Adrenal gland (tissue), 19 donors: Measurements from ENCODE around the gene ZNF560. TPM values are rescaled to one million over a fixed set of nuclear protein-coding genes. Genes with fewer than 3 reads are reported as not detected.
"Not testable (repeated sequence)": the region's sequence is repeated elsewhere in the genome, so short reads cannot be mapped to it uniquely, and the experiment has no call there.

Experiments used
- DNase-seq, 7 donors: peaks; one replicate each; pipeline ENCODE4 v3.0.0-alpha.2; 2019 to 2020
- H3K27ac ChIP-seq, 5 donors: fragments of 200-600 bp; sonication (generic) in 4 of 5; 1 replicate in 3 of 5; 2 replicates in 2 of 5; pipeline versions ENCODE4 v1.5.1 to v1.8.0; 2016 to 2020; ENCODE audit warnings: mild to moderate bottlenecking in 1 of 5
- H3K27me3 ChIP-seq: fragments of 200-600 bp; 2 replicates; pipeline ENCODE4 v1.8.0; 2021
- H3K36me3 ChIP-seq, 2 donors: fragments of 200-600 bp; replicated peaks in 1 of 2; 1 replicate in 1 of 2; 2 replicates in 1 of 2; pipeline versions ENCODE4 v1.5.1 to v1.8.0; 2018 to 2022
- H3K4me1 ChIP-seq, 2 donors: fragments of 200-600 bp; replicated peaks in 1 of 2; 1 replicate in 1 of 2; 2 replicates in 1 of 2; pipeline versions ENCODE4 v1.5.1 to v1.8.0; 2018 to 2021
- H3K4me3 ChIP-seq, 4 donors: fragments of 200-600 bp; sonication (generic) in 3 of 4; one replicate each; pipeline ENCODE4 v1.5.1; 2016 to 2018
- H3K9me3 ChIP-seq, 3 donors: fragments of 200-600 bp; sonication (generic) in 1 of 3; replicated peaks in 1 of 3; 1 replicate in 2 of 3; 2 replicates in 1 of 3; pipeline versions ENCODE4 v1.5.1 to v1.8.0; 2016 to 2021
- POLR2A ChIP-seq, 2 donors: fragments of 450-650 bp; IDR thresholded peaks; one replicate each; pipeline ENCODE4 v1.6.1; 2017; ENCODE audit warnings: antibody characterized with exemption in 2 of 2, mild to moderate bottlenecking in 2 of 2, moderate library complexity in 1 of 2
- WGBS, 4 donors: extraction: QIAGEN DNeasy Blood & Tissue Kit in 2 of 4; methylation state at CpG; one replicate each; pipeline versions ENCODE4 v1.1.5 to v1.1.7; 2013 to 2017; 5-methylcytosine and 5-hydroxymethylcytosine counted together
- intact Hi-C, 2 donors: fragments of 100-400 bp; cut with DNase I; formaldehyde crosslinking; loops; one replicate each; pipeline versions ENCODE4 v1.14.1 to v1.15.0; 2022 to 2023
- long read RNA-seq, 10 donors: library from polyadenylated mRNA in 3 of 10; unstranded in 2 of 10; stranded (forward) in 1 of 10; transcript quantifications; one replicate each; pipeline ENCODE4 v2.0.0 and lab custom pipeline, GENCODE V29; 2021 to 2026
- polyA plus RNA-seq, 3 donors: library from polyadenylated mRNA; stranded (reverse); fragments of 200-250 nt in 2 of 3; fragments of 350-450 nt in 1 of 3; fragmentation: Illumina TruSeq in 1 of 3; extraction: RNeasy Lipid Tissue Mini Kit (QIAGEN cat#74804) in 1 of 3; gene quantifications; one replicate each; pipeline ENCODE4 v1.2.3, GENCODE V29; 2013 to 2014
- total RNA-seq, 9 donors: library from RNA; depleted of rRNA in 4 of 9; stranded (reverse); fragments of >200 nt in 4 of 9; fragments of 120-200 nt in 1 of 9; fragmentation: NEBNext Ultra II Directional in 1 of 9; extraction: Animal tissue kit (Norgen Biotek cat#: 25700) in 1 of 9; gene quantifications; one replicate each; pipeline versions ENCODE4 v1.1.0 to v1.2.4, GENCODE V29; 2013 to 2023
- TF ChIP-seq, protein P1 (sequence below), 6 experiments: fragments of 450-650 bp in 4 of 6; fragments of 200-600 bp in 2 of 6; sonication (generic) in 1 of 6; IDR thresholded peaks; 1 replicate in 5 of 6; 2 replicates in 1 of 6; pipeline versions ENCODE4 v1.5.1 to v1.8.0; 2016 to 2021; ENCODE audit warnings: antibody characterized with exemption in 6 of 6, mild to moderate bottlenecking in 2 of 6, moderate library complexity in 1 of 6
- donor health status: healthy with polysubstance abuse.
- donor health status: Bipolar disorder and iron deficiency.
- donor health status: DM: yes; HTN: yes; CAD: no.
- donor health status: DM: no; HTN: no; CAD: no.
- donor health status: DM: no; HTN: no; CAD: no.
- donor health status: DM: yes; HTN: yes; CAD: no.

The ZNF560 gene
- total RNA-seq (under 1 TPM in 1 of 9 donors, not detected in 8; 0.06 TPM), polyA plus RNA-seq (under 1 TPM in 1 of 3 donors, not detected in 2; 0.17 TPM)
- long read RNA-seq, donor 1 = 0 reads
- long read RNA-seq, donor 2 = 0 reads
- long read RNA-seq, donor 3 = 0 reads
- long read RNA-seq, donor 4 = 0 reads
- long read RNA-seq, donor 5 = 0 reads
- long read RNA-seq, donor 6 = 0 reads
- long read RNA-seq, donor 7 = 0 reads
- long read RNA-seq, donor 8 = 0 reads
- long read RNA-seq, donor 9 = 0 reads
- long read RNA-seq, donor 10 = 0 reads

DNA sequence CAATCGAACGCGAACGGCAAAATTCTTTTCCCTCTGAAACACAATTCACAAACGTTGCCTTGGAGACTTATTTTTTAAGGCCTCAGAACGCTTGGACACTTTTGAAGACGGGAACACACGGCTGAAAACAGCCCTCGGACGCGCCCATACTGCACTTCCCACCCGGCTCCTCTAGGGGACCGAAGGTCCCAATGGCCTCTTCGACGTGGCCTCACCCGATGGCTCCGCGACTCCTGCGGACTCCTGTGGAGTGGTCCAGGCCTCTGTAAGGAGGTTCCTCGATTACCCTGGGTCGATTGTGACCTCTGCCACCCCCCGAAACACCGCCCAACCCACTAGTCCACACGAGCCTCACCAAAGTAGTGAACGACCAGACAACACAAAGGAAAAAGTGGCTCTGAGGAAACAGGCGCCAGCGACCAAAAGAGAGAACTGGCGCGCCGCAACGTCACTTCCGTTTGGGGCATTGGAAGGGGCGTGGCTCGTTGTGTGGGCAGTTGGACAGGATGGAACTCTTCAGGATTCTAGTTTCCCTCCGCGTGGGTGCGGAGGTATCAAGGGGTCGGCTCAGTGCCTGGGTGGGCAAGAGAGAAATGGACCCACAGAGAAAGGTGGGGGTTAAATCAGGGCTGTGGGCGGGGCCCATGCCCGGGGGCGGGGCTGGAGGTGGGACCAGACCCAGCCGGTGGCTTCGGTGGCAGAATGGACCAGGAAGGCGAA lies at the start of gene ZNF560:
ZNF560 (minus strand) TSS at position 434 of the 720 bp plus-strand sequence. CDS start 23,303 bp downstream, outside the sequence.
- TF ChIP-seq POLR2A (IDR thresholded peaks at IDR 0.05) = no peak
- TF ChIP-seq, protein P1, sequence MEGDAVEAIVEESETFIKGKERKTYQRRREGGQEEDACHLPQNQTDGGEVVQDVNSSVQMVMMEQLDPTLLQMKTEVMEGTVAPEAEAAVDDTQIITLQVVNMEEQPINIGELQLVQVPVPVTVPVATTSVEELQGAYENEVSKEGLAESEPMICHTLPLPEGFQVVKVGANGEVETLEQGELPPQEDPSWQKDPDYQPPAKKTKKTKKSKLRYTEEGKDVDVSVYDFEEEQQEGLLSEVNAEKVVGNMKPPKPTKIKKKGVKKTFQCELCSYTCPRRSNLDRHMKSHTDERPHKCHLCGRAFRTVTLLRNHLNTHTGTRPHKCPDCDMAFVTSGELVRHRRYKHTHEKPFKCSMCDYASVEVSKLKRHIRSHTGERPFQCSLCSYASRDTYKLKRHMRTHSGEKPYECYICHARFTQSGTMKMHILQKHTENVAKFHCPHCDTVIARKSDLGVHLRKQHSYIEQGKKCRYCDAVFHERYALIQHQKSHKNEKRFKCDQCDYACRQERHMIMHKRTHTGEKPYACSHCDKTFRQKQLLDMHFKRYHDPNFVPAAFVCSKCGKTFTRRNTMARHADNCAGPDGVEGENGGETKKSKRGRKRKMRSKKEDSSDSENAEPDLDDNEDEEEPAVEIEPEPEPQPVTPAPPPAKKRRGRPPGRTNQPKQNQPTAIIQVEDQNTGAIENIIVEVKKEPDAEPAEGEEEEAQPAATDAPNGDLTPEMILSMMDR (IDR thresholded peaks at IDR 0.05) = no peak
- Histone ChIP-seq H3K36me3 (no peaks in the 10 kb centered on the region), H3K4me1 (no peaks in the 10 kb centered on the region), H3K27ac (no peak within 1 kb of the TSS), H3K9me3 (peaks cover 0 to 28% (median 0%) of the 10 kb centered on the region in 3 donors), H3K4me3 (no peak within 1 kb of the TSS), H3K27me3 (no peaks in the 10 kb centered on the region)
- intact Hi-C loops = no loop called here
- WGBS, 4 donors = 1 to 5% (median 3%) methylated on average over 37 to 44 of the region's 44 CpGs
- no peak for DNase-seq

- intact Hi-C loops = no loop called here
- H3K36me3 ChIP-seq = no peaks in the 10 kb centered on the region
- DNase-seq = no peak
- no peak for TF ChIP-seq POLR2A (IDR thresholded peaks at IDR 0.05)
- TF ChIP-seq, protein P1 (IDR thresholded peaks at IDR 0.05) = no peak
- no peaks in the 10 kb centered on the region for H3K9me3 ChIP-seq
- no peaks in the 10 kb centered on the region for H3K27me3 ChIP-seq
- H3K27ac ChIP-seq = no peak overlapping the region
- WGBS, 4 donors = 67 to 91% (median 85%) methylated on average over 1 to 11 of the region's 11 CpGs
- no peaks in the 10 kb centered on the region for H3K4me1 ChIP-seq
- no peak overlapping the region for H3K4me3 ChIP-seq
These were observed 49.5 kb upstream of the ZNF560 start for GRCh38 chr19:9547870-9548269.

GRCh38 chr19:9541281-9541680 lies 42.9 kb upstream of the ZNF560 start:
- WGBS, 4 donors = 60 to 93% (median 93%) methylated on average over 2 to 12 of the region's 12 CpGs; no CpG with 5 or more reads in 1 of the 4 donors
- not testable (repeated sequence) for DNase-seq

DNA sequence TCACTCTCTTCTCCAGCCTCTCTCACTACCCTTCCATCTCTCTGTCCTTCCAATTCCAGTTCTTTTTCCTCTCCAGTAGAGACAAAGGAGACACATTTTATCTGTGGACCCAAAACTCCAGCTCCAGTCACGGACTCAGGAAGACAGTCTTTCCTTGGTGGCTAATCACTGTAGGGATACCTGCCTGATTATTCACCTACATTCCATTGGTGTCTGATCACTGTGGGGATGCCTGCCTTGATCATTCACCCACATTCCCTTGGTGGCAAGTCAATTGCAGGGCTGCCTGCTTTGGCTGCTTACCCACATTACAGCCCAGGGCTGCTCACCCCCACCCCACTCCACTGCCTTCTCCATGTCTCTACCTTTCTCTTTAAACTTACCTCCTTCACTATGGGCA lies 41.5 kb upstream of the ZNF560 start:
- H3K4me3 ChIP-seq, intact Hi-C loops, H3K9me3 ChIP-seq, H3K27ac ChIP-seq, DNase-seq, H3K27me3 ChIP-seq: not testable (repeated sequence)
- 52 to 100% (median 95%) methylated on average over 1 of the region's 1 CpG for WGBS, 4 donors
- H3K36me3 ChIP-seq = peaks cover 0 to 13% of the 10 kb centered on the region in 2 donors
- H3K4me1 ChIP-seq = peaks cover 4 to 18% of the 10 kb centered on the region in 2 donors

More at GRCh38 chr19:9541281-9541680, 42.9 kb upstream of the ZNF560 start:
- intact Hi-C loops, H3K27me3 ChIP-seq, H3K9me3 ChIP-seq, H3K4me3 ChIP-seq, H3K27ac ChIP-seq, H3K36me3 ChIP-seq: not testable (repeated sequence)
- H3K4me1 ChIP-seq = peaks cover 4 to 18% of the 10 kb centered on the region in 2 donors

- H3K9me3 ChIP-seq, intact Hi-C loops, H3K27me3 ChIP-seq, DNase-seq: not testable (repeated sequence)
- peaks cover 0 to 20% of the 10 kb centered on the region in 2 donors for H3K36me3 ChIP-seq
- peak overlapping the region in 4 of 5 donors; percentile 27 to 96 (median 86) for H3K27ac ChIP-seq
- H3K4me1 ChIP-seq = peaks cover 4 to 18% of the 10 kb centered on the region in 2 donors
- WGBS, 4 donors = 86 to 90% (median 87%) methylated on average over 6 of the region's 6 CpGs
- H3K4me3 ChIP-seq = peak overlapping the region in 1 of 4 donors; percentile 83
These were observed 40.8 kb upstream of the ZNF560 start for GRCh38 chr19:9539201-9539600.
